ENCODE results near the gene DAPP1.

DAPP1 gene

DNA sequence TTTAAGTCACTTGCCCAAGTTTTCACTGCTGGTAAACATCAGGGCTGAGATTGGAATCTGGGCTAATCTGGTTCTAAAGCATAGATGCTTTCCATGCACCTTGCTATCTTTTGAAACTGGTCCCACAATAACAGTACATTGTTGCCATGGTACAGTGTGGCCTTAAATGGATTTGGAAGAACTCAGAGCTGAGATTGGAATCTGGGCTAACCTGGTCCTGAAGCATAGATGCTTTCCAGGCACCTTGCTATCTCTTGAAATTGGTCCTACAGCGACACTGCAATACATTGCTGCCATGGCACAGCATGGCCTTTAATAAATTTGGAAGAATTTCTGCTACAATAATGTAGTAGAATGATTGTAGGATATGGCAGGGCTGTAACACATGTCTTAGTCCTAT lies 28.6 kb downstream of the DAPP1 start:
- TF ChIP-seq, protein P1, sequence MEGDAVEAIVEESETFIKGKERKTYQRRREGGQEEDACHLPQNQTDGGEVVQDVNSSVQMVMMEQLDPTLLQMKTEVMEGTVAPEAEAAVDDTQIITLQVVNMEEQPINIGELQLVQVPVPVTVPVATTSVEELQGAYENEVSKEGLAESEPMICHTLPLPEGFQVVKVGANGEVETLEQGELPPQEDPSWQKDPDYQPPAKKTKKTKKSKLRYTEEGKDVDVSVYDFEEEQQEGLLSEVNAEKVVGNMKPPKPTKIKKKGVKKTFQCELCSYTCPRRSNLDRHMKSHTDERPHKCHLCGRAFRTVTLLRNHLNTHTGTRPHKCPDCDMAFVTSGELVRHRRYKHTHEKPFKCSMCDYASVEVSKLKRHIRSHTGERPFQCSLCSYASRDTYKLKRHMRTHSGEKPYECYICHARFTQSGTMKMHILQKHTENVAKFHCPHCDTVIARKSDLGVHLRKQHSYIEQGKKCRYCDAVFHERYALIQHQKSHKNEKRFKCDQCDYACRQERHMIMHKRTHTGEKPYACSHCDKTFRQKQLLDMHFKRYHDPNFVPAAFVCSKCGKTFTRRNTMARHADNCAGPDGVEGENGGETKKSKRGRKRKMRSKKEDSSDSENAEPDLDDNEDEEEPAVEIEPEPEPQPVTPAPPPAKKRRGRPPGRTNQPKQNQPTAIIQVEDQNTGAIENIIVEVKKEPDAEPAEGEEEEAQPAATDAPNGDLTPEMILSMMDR (IDR thresholded peaks at IDR 0.05; ENCODE audit: low read depth, low read length), result no peak
- H3K4me3 ChIP-seq (ENCODE audit: low read depth, low read length), result no peak overlapping the region

DNA sequence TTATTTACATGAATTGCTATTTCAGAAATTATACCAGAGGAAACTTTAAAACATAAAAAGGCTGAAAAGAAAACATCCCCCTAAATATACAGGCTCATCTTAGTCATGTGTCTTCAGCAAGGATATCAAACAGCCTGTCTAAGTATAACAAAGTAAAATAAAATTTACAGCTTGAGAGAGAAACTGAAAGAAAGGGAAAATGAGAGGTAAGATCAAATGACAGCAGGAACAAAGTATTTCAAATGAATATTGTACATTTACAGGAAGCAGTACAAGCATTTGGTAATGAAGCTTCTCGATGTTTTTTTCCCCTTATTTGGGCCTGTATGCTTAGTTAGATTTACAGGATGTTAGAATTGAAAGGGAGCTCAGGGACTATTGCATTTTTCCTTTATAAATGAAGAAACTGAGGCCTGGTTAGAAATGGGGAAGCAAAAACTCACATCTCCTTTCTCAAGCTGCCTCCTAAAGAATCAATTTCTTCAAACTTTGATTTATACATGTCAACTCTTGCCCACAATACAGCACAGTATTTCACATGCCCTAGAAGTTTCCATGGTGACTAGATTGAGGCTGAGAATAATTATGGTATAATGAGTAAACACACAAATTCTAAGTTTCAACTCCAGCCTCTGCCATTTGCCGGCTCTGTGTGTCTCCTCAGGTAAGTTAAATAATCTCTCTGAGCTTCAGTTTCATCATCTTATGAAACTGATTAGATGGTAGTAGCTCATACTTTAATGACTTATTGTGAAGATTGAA lies 29.3 kb downstream of the DAPP1 start:
- TF ChIP-seq, protein P1 (IDR thresholded peaks at IDR 0.05; ENCODE audit: low read depth, low read length), result no peak

DNA sequence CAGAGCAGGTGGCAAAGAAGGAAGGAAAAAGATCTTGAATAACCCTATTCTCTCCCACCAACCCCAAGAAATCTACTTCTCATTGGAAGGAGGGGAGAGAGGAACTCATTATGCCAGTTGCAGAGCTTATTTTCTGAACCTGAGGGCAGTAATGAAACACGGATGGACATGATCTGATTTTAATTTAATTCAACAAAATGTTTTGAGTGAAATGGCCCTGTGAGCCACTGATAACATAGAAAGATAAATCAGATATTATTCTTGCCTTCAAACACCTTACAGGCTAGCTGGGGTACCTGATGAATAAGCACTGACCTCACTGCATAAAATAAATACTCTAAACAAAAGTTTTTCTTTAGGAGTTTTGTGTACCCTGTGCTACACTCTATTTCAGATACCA lies 30.3 kb downstream of the DAPP1 start:
- TF ChIP-seq, protein P1 (IDR thresholded peaks at IDR 0.05; ENCODE audit: low read depth, low read length), result no peak
- H3K4me3 ChIP-seq (ENCODE audit: low read depth, low read length), result no peak overlapping the region

More for the DNA sequence above, 29.3 kb downstream of the DAPP1 start:
- no peak overlapping the region for H3K4me3 ChIP-seq (ENCODE audit: low read depth, low read length)

DNA sequence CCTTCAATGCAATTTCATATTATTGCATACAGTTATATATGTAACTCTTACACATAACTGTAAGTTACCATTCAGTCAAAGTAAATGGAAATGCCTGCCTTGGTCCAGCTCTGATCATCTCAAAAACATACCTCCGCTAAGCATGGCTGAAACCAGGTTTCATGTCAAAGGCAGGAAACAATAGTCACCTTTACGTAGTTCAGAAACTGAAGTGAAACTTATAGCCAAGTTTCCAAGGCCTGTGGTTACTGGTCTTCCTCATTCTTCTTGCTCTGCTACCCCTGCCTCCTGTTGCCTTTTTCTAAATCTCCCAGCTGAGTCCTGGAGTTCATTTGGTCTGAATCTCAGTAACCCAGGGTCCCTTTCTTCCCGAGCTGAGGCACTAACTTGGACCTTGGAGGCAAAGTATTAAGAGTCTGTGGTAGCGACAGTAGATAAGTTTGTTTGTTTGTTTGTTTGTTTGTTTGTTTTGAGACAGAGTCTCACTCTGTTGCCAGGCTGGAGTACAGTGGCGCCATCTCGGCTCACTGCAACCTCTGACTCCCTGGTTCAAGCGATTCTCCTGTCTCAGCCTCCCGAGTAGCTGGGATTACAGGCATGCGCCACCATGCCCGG lies 30.8 kb downstream of the DAPP1 start:
- H3K4me3 ChIP-seq (ENCODE audit: low read depth, low read length), result no peak overlapping the region
- TF ChIP-seq, protein P1 (IDR thresholded peaks at IDR 0.05; ENCODE audit: low read depth, low read length), result no peak

DNA sequence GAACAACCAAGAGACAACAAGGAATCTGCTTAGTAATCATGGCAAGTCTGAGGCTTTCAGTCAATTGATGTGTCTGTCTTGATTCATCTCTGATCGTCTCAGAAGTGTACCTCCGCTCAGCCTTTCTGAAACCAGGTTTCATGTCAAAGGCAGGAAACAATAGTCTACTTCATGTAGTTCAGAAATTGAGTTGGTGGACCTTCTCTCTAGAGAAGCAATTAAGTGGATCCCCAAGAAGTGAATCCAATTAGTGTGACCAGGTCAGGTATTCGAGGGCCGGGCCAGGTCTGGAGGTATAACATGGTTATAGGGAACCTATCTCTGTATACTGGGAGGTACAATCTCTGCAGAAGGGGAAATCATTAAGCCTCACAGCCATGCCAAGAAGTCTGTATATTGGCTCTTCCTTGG lies 32.0 kb downstream of the DAPP1 start:
- no peak overlapping the region for H3K4me3 ChIP-seq (ENCODE audit: low read depth, low read length)
- TF ChIP-seq, protein P1 (IDR thresholded peaks at IDR 0.05; ENCODE audit: low read depth, low read length), result no peak

DNA sequence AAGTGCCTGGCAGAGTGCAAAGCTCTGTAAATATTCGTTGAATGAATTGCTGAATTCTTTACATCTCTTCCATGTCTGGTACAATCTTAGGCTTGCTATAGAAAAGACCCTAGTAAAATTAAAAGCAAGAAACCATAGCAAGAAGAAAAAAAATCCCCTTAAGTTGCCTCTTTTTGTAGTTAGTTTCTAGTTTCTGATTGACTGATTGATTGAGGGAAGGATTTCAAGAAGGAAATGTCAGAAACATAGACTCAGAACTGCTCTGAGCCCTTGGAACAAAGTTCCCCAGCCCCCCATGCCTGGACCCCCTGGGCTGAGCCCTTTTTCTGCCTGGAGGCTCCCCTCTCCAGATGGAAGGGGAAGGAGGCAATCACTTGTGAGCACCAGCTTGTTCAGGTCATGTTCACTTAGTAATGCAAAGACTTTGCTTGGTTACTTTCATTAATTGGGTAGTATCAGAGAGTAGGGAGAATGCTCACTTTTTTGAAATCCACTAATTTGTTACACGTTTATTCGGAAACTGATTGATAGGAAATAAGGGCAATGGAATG lies 35.6 kb downstream of the DAPP1 start:
- TF ChIP-seq, protein P1 (IDR thresholded peaks at IDR 0.05; ENCODE audit: low read depth, low read length), result no peak
- H3K4me3 ChIP-seq (ENCODE audit: low read depth, low read length), result no peak overlapping the region

DNA sequence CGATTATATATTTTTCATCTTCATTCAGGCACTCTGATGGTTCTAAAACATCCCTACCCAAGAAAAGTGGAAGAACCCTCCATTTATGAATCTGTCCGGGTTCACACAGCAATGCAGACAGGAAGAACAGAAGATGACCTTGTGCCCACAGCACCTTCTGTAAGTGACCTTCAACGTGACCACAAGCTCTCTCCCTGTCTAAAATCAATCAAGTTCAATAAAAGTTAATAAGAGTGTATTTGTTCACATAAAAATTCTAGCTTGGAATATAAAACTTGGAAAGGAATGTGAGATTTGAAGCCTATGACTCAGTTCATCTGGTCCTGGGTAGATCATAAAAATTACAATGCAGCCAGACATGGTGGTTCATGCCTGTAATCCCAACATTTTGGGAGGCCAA lies 36.6 kb downstream of the DAPP1 start:
- TF ChIP-seq, protein P1 (IDR thresholded peaks at IDR 0.05; ENCODE audit: low read depth, low read length), result no peak
- H3K4me3 ChIP-seq (ENCODE audit: low read depth, low read length), result no peak overlapping the region
